Thoracic aorta (tissue), 2 donors: ENCODE measurements around the gene TMX4. TPM values are rescaled to one million over a fixed set of nuclear protein-coding genes. Genes with fewer than 3 reads are reported as not detected.

Source experiments
- ATAC-seq: fragments of 150-250 bp; one replicate; pipeline ENCODE4 v1.8.0; 2017; ENCODE audit warnings: low read depth; ENCODE audit not compliant: insufficient number of reproducible peaks, low FRiP score
- DNase-seq: peaks from one replicate; pipeline ENCODE4 v3.0.0-alpha.2; 2020; ENCODE audit warnings: low spot score
- H3K27ac ChIP-seq, 2 donors: fragments of 200-600 bp; sonication (generic); 1 replicate in 1 of 2; 2 replicates in 1 of 2; pipeline ENCODE4 v1.5.1; 2016; ENCODE audit warnings: mild to moderate bottlenecking in 2 of 2, moderate library complexity in 2 of 2
- H3K27me3 ChIP-seq: fragments of 200-600 bp; sonication (generic); replicated peaks from 2 replicates; pipeline ENCODE4 v1.6.0; 2016; ENCODE audit warnings: mild to moderate bottlenecking; ENCODE audit not compliant: insufficient read depth
- H3K36me3 ChIP-seq: fragments of 200-600 bp; sonication (generic); one replicate; pipeline ENCODE4 v1.5.1; 2016
- H3K4me1 ChIP-seq, 2 donors: fragments of 200-600 bp; sonication (generic); 1 replicate in 1 of 2; 2 replicates in 1 of 2; pipeline versions ENCODE4 v1.5.1 to v1.6.0; 2016; ENCODE audit warnings: low read depth in 2 of 2, mild to moderate bottlenecking in 1 of 2; ENCODE audit not compliant: control insufficient read depth in 1 of 2
- H3K4me3 ChIP-seq: fragments of 200-600 bp; sonication (generic); 2 replicates; pipeline ENCODE4 v1.5.1; 2016; ENCODE audit warnings: mild to moderate bottlenecking
- H3K9me3 ChIP-seq: fragments of 200-600 bp; sonication (generic); 2 replicates; pipeline ENCODE4 v1.5.1; 2016
- total RNA-seq, 2 donors: library from RNA; depleted of rRNA; stranded (reverse); fragments of >200 nt; gene quantifications; one replicate each; pipeline versions ENCODE4 v1.1.0 to v1.2.3, GENCODE V29; 2016
- TF ChIP-seq, protein P1 (sequence below): fragments of 200-600 bp; sonication (generic); IDR thresholded peaks from one replicate; pipeline ENCODE4 v1.5.1; 2019; ENCODE audit warnings: antibody characterized with exemption

Gene TMX4
- total RNA-seq, 2 donors from 2014 or later, result 39.9 to 53.5 TPM

DNA sequence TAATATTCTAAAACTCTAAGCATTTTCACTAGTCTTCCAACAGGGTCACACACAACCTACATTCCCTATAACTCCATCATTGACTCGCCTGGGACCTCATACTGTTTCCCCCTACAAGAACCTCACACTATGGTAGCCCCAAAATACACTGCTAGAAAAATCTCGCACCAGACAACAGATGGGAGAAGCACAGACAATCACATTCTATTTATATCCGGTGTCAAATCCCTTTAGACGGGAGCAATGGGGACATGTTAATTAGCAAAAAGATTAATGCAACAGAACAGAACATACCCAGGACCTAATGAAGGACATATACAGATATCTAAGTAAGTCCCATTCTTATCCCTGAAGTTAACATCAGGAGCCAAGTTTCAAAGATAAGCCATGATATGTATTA lies 33.6 kb downstream of the TMX4 start:
- Histone ChIP-seq H3K9me3 (no peaks in the 10 kb centered on the region), H3K27ac (no peak overlapping the region), H3K4me3 (no peak overlapping the region), H3K36me3 (peaks cover 10% of the 10 kb centered on the region), H3K27me3 (no peaks in the 10 kb centered on the region), H3K4me1 (no peaks in the 10 kb centered on the region)
- DNase-seq (no peak), ATAC-seq (no peak)
- TF ChIP-seq, protein P1, sequence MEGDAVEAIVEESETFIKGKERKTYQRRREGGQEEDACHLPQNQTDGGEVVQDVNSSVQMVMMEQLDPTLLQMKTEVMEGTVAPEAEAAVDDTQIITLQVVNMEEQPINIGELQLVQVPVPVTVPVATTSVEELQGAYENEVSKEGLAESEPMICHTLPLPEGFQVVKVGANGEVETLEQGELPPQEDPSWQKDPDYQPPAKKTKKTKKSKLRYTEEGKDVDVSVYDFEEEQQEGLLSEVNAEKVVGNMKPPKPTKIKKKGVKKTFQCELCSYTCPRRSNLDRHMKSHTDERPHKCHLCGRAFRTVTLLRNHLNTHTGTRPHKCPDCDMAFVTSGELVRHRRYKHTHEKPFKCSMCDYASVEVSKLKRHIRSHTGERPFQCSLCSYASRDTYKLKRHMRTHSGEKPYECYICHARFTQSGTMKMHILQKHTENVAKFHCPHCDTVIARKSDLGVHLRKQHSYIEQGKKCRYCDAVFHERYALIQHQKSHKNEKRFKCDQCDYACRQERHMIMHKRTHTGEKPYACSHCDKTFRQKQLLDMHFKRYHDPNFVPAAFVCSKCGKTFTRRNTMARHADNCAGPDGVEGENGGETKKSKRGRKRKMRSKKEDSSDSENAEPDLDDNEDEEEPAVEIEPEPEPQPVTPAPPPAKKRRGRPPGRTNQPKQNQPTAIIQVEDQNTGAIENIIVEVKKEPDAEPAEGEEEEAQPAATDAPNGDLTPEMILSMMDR, result no peak

DNA sequence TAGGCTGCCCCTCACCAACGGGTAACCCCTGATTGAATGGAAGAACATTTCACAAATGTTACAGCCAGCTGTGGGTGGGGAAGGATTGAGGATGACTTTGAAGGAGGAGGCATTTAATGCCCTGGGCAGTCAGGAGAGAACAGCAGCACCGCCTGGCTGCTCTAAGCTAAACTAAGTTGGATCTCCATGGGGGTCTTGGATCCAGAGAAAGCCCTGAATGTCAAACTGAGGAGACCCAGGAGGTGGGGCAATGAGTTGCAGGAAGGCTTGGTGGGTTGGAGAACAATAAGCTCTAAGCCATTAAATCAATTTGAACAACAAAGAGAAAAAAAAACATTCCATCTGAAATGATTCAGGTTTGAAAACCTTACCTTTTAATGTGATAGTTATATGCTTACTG lies 35.4 kb downstream of the TMX4 start:
- Histone ChIP-seq H3K27me3 (no peaks in the 10 kb centered on the region), H3K4me1 (no peaks in the 10 kb centered on the region), H3K36me3 (peaks cover 11% of the 10 kb centered on the region), H3K4me3 (no peak overlapping the region), H3K27ac (no peak overlapping the region), H3K9me3 (no peaks in the 10 kb centered on the region)
- ATAC-seq (no peak), DNase-seq (no peak)
- TF ChIP-seq, protein P1, result no peak

DNA sequence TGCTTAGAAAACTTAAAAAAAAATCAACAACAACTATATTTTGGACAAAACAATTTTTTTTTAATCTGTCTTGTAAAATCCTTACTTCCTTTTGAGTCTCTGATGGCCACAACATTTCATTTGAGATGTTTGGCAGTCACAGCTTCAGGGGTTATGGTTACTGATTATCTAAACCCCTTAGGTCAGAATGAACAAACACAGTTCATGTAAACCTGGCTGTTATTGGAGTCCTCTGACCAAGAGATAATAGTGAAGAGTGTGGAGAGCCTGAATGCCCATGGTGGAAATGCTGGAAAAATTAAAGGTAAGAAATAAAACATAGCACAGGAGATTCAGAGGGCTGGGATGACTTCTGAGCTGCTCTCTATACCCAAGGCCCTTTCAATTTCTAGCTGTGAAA lies 38.2 kb downstream of the TMX4 start:
- H3K27me3 ChIP-seq, result no peaks in the 10 kb centered on the region
- peaks cover 11% of the 10 kb centered on the region for H3K36me3 ChIP-seq
- TF ChIP-seq, protein P1, result no peak
- no peak overlapping the region for H3K4me3 ChIP-seq
- no peak for ATAC-seq
- DNase-seq, result no peak
- no peaks in the 10 kb centered on the region for H3K9me3 ChIP-seq
- no peak overlapping the region for H3K27ac ChIP-seq
- no peaks in the 10 kb centered on the region for H3K4me1 ChIP-seq

DNA sequence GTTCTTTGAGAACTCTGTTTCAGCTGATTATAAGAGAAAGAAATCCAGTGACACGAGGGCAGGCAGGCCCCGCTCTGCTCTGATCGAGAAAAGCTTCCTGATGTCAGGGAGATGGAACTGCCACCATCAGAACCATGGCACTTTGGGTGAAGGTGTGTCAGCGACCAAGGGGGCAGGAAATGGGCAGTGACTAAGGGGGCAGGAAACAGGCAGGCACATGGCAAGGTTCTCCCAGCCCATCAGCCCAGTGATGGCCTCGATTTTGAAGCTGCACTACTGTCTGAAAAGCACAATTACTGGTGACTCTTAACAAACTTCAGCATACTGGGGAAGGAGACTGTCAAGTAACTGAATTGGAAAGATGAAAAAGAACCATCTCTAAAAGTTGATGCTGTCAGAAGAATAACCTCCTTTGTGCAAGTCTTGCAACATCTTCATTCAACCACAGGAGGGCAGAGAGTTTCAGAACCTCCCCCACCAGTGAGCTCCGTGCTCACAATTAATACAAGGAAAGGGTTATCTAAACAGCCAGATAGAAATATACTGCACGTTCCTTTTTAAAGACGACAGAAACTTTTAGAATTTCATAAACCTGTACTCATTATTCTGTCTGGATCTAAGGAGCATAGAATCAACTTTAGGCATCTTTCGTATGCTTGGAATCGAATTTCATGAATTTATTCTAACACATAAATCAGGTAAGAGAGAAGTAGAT lies 39.1 kb downstream of the TMX4 start:
- Histone ChIP-seq H3K4me3 (no peak overlapping the region), H3K36me3 (peaks cover 11% of the 10 kb centered on the region), H3K27ac (no peak overlapping the region), H3K9me3 (no peaks in the 10 kb centered on the region), H3K4me1 (no peaks in the 10 kb centered on the region), H3K27me3 (no peaks in the 10 kb centered on the region)
- no peak for ATAC-seq
- DNase-seq, result no peak
- TF ChIP-seq, protein P1, result no peak

DNA sequence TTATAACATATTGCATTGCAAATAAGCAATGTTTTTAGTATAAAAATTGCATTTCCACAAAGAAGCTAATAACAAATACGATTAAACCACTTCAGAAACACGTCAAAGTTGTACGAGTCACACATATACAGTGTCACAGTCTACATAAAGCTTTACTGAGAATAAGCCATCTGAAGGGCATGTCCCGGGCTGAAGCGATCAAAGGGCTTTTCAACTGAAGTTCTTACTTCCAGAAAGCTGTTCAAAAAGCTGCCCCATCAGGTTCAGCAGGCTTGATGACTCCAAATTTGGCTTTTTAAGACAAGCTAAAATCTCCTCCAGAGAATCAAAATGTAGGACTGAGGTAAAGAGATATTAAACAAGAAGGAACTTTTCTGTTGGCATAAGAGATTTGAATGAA lies 41.9 kb downstream of the TMX4 start:
- Histone ChIP-seq H3K36me3 (peaks cover 11% of the 10 kb centered on the region), H3K4me3 (no peak overlapping the region), H3K9me3 (no peaks in the 10 kb centered on the region), H3K4me1 (no peaks in the 10 kb centered on the region), H3K27ac (no peak overlapping the region), H3K27me3 (no peaks in the 10 kb centered on the region)
- ATAC-seq, result no peak
- TF ChIP-seq, protein P1, result no peak
- no peak for DNase-seq
